ENCODE results near the gene THSD4. TPM values are rescaled to one million over a fixed set of nuclear protein-coding genes. Genes with fewer than 3 reads are reported as not detected.
"Not testable (repeated sequence)": the region's sequence is repeated elsewhere in the genome, so short reads cannot be mapped to it uniquely, and the experiment has no call there.

The THSD4 gene
- total RNA-seq, 4 donors from 2014 or later, result 16.6 to 25.3 (median 24.1) TPM

DNA sequence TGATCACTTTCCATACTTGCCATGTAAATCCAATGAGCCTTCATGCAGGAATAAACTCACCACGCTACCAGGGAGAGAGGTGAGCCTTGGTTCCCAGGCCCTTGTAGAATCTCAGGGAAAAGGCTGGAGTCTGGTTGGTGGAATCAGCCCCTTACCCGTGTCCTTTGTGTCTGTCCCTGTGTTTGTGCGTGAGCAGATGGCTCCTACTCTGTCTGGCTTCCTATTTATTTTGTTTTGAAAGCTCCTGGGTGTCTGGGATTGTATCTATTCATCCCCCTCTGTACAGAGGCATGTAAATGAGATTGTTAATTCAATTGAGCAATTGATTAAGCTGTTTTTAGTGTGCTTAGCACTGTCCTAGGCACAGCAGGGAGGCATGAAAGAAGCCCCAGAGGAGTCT is 278.1 kb downstream of the THSD4 start:
- Histone ChIP-seq H3K9me3 (no peaks in the 10 kb centered on the region), H3K27ac (no peak overlapping the region), H3K4me3 (no peak overlapping the region), H3K4me1 (no peaks in the 10 kb centered on the region), H3K36me3 (no peaks in the 10 kb centered on the region), H3K27me3 (no peaks in the 10 kb centered on the region)
- DNase-seq (ENCODE audit: low spot score in 2 of 2), result no peak
- TF ChIP-seq, protein P1, sequence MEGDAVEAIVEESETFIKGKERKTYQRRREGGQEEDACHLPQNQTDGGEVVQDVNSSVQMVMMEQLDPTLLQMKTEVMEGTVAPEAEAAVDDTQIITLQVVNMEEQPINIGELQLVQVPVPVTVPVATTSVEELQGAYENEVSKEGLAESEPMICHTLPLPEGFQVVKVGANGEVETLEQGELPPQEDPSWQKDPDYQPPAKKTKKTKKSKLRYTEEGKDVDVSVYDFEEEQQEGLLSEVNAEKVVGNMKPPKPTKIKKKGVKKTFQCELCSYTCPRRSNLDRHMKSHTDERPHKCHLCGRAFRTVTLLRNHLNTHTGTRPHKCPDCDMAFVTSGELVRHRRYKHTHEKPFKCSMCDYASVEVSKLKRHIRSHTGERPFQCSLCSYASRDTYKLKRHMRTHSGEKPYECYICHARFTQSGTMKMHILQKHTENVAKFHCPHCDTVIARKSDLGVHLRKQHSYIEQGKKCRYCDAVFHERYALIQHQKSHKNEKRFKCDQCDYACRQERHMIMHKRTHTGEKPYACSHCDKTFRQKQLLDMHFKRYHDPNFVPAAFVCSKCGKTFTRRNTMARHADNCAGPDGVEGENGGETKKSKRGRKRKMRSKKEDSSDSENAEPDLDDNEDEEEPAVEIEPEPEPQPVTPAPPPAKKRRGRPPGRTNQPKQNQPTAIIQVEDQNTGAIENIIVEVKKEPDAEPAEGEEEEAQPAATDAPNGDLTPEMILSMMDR (IDR thresholded peaks at IDR 0.05), result no peak
- TF ChIP-seq EP300 (IDR thresholded peaks at IDR 0.05) (no peak), POLR2A (IDR thresholded peaks at IDR 0.05) (no peak)
- 92% methylated on average over 3 of the region's 3 CpGs for WGBS

DNA sequence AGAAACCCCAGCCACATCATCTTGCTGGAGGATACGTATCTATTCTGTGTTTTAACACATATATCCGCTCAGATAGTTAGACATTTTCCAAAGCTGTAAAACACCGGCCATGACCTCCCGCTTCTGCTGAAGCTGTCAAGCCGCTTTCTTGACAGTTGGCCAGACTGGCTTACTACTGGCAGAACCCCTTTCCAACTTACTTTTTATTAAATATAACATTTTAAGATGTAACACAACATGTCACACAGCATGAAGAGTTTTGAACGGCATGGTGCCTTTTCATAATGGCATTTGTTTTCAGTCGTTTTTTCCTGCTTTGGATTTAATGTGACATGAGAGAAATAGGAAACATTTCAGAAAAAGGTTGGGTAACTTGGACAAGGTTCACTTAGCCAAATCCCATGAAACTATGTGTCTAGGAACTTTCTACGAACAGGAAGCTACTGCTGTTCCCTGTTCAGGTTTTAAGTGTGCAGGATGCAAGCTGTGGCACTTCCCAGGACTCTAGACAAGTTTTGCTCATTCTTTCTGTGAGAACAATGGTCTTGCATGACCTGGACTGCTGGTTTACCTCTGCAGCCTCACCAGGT is 281.4 kb downstream of the THSD4 start:
- DNase-seq (ENCODE audit: low spot score in 2 of 2), result no peak
- no peak for TF ChIP-seq POLR2AphosphoS5 (IDR thresholded peaks at IDR 0.05)
- Histone ChIP-seq H3K36me3 (no peaks in the 10 kb centered on the region), H3K4me1 (no peaks in the 10 kb centered on the region), H3K9me3 (no peaks in the 10 kb centered on the region), H3K27me3 (no peaks in the 10 kb centered on the region), H3K4me3 (no peak overlapping the region), H3K27ac (no peak overlapping the region)
- WGBS, result 83% methylated on average over 8 of the region's 8 CpGs

DNA sequence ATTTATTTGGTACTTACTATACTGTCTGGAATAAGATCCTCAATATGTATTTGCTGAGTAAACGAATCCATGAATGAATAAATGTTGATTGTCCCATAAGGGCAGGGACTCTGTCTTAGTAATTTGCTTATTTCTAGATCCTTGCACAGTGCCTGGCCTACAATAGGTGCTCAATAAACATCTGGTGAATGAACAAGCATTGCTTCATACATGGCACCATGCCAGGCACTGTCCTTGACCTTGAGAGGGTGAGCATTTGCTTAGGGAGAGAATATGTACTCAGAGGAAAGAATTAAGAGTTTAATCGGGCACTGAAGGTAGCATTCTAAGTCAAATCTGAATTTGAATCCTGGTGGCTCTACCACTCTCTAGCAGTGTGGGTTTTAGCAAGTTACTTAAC is 282.1 kb downstream of the THSD4 start:
- Histone ChIP-seq H3K9me3 (no peaks in the 10 kb centered on the region), H3K27me3 (no peaks in the 10 kb centered on the region), H3K27ac (no peak overlapping the region), H3K36me3 (no peaks in the 10 kb centered on the region), H3K4me3 (no peak overlapping the region), H3K4me1 (no peaks in the 10 kb centered on the region)
- no peak for TF ChIP-seq POLR2AphosphoS5 (IDR thresholded peaks at IDR 0.05)
- no peak for TF ChIP-seq POLR2A (IDR thresholded peaks at IDR 0.05)
- TF ChIP-seq, protein P1 (IDR thresholded peaks at IDR 0.05), result no peak
- TF ChIP-seq EP300 (IDR thresholded peaks at IDR 0.05), result no peak
- WGBS, result 82% methylated on average over 2 of the region's 2 CpGs
- DNase-seq (ENCODE audit: low spot score in 2 of 2), result no peak

DNA sequence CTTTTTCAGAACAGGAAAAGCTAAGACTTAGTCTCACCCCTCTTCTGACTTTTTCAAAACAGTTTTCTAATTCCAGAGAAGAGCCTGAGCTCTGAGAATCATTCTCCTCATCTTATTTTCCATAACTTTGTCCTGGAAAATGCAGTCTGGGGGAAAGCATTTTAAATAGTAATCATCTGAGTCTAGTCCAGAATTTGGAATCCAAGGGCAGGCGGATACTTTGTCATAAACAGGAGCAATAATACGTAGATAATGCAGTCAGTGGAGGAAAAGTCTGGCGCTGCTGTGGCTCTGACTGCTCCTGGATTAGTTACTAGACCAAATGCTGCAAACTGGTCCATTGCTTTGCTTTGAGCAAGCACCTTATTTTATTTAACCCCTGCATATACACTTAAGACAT is 285.0 kb downstream of the THSD4 start:
- H3K36me3 ChIP-seq, result no peaks in the 10 kb centered on the region
- H3K9me3 ChIP-seq, result no peaks in the 10 kb centered on the region
- H3K4me1 ChIP-seq, result no peaks in the 10 kb centered on the region
- WGBS, result 59% methylated on average over 3 of the region's 3 CpGs
- no peak for TF ChIP-seq POLR2A (IDR thresholded peaks at IDR 0.05)
- no peak overlapping the region for H3K27ac ChIP-seq
- no peaks in the 10 kb centered on the region for H3K27me3 ChIP-seq
- DNase-seq (ENCODE audit: low spot score in 2 of 2), result no peak
- no peak overlapping the region for H3K4me3 ChIP-seq

DNA sequence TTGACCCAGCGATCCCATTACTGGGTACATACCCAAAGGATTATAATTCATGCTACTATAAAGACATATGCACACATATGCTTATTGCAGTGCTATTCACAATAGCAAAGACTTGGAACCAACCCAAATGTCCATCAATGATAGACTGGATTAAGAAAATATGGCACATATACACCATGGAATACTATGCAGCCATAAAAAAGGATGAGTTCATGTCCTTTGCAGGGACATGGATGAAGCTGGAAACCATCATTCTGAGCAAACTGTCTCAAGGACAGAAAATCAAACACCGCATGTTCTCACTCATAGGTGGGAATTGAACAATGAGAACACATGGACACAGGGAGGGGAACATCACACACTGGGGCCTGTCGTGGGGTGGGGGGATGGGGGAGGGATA is 286.5 kb downstream of the THSD4 start:
- H3K27me3 ChIP-seq, H3K36me3 ChIP-seq: not testable (repeated sequence)
- 93% methylated on average over 3 of the region's 3 CpGs for WGBS

DNA sequence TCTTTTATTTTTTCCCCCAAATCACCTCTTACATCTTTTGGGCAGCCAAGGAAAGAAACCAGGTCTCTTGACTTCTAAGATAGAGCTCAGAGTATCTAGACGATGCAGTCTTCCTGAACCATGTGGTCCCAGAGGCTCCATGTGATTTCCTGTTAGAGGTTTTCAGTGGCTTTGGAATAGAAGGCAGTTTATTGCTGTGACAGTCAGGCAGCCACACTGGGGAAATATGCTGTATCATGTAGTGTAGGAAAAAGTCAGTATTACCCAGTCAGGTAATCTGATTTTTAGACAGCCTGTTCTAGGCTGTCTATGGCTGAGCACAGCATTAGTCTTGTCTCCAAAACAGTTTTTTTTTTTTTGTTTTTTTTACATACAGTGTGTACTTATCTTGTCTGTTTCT is 294.3 kb downstream of the THSD4 start:
- no peak for DNase-seq (ENCODE audit: low spot score in 2 of 2)
- no peak overlapping the region for H3K27ac ChIP-seq
- no peaks in the 10 kb centered on the region for H3K9me3 ChIP-seq
- WGBS, result 62% methylated on average over 1 of the region's 1 CpG
- H3K27me3 ChIP-seq, result no peaks in the 10 kb centered on the region
- H3K4me1 ChIP-seq, result no peaks in the 10 kb centered on the region
- H3K36me3 ChIP-seq, result no peaks in the 10 kb centered on the region
- TF ChIP-seq POLR2AphosphoS5 (IDR thresholded peaks at IDR 0.05) (no peak), EP300 (IDR thresholded peaks at IDR 0.05) (no peak)
- no peak overlapping the region for H3K4me3 ChIP-seq

More for the DNA sequence above, 286.5 kb downstream of the THSD4 start:
- H3K4me3 ChIP-seq; DNase-seq (ENCODE audit: low spot score in 2 of 2); H3K9me3 ChIP-seq; H3K4me1 ChIP-seq; H3K27ac ChIP-seq: not testable (repeated sequence)

DNA sequence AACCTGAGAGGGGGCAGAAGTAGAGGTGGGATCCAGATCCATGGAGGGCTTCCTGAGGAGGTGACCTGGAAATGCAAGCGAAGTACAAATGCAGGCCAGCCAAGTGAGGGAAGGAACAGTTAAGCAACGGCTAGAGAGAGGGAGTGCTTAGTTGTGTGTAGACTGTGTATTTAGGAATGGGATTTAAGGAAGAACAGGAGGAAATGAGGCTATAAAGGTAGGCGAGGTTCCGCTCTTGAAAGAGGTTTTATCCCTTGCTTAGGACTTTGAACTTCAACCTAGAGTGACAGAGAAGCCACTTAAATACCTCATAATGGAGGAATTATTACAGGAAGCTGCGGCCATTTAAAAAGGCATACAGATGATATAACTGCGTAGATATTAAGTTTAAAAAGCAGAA is 295.1 kb downstream of the THSD4 start:
- no peak for DNase-seq (ENCODE audit: low spot score in 2 of 2)
- WGBS, result 91% methylated on average over 6 of the region's 6 CpGs
- TF ChIP-seq POLR2A (IDR thresholded peaks at IDR 0.05) (no peak), EP300 (IDR thresholded peaks at IDR 0.05) (no peak), POLR2AphosphoS5 (IDR thresholded peaks at IDR 0.05) (no peak)
- TF ChIP-seq, protein P1 (IDR thresholded peaks at IDR 0.05), result no peak
- H3K27ac ChIP-seq, result no peak overlapping the region
- no peaks in the 10 kb centered on the region for H3K36me3 ChIP-seq
- H3K4me3 ChIP-seq, result no peak overlapping the region
- H3K9me3 ChIP-seq, result no peaks in the 10 kb centered on the region
- no peaks in the 10 kb centered on the region for H3K27me3 ChIP-seq
- H3K4me1 ChIP-seq, result no peaks in the 10 kb centered on the region

Data from suprapubic skin (tissue), 4 donors.